ENCODE measurements around the gene NOTCH1. TPM values are rescaled to one million over a fixed set of nuclear protein-coding genes. Genes with fewer than 3 reads are reported as not detected.
A peak's percentile ranks its signal among the peaks of the same experiment; 100 is the strongest.

NOTCH1 gene
- total RNA-seq, 2 experiments from 2014 or later: 70.0 to 79.4 TPM

- Mint-ChIP-seq H3K27ac (no peak overlapping the region), H3K9me3 (ENCODE audit: low read depth) (no peaks in the 10 kb centered on the region), H3K4me1 (no peaks in the 10 kb centered on the region), H3K27me3 (no peaks in the 10 kb centered on the region), H3K4me3 (no peak overlapping the region), H3K36me3 (ENCODE audit: low read depth) (peaks cover 28% of the 10 kb centered on the region)
- ChIA-PET POLR2A (no interaction called here), CTCF (interaction anchor here (0.5 kb wide), 1 partner anchor 51 kb away, joined by 3 read pairs; no protein-coding TSS in a partner anchor)
- no peak for ATAC-seq
- peak; percentile 41 for DNase-seq
- intact Hi-C loops (cut with DNase I, micrococcal nuclease): no loop called here
Observed at GRCh38 chr9:136508729-136509500, 36.9 kb downstream of the NOTCH1 start.

- ChIA-PET CTCF (interaction anchor here (0.5 kb wide), 1 partner anchor 50 kb away, joined by 3 read pairs; no protein-coding TSS in a partner anchor), POLR2A (no interaction called here)
- Mint-ChIP-seq H3K9me3 (ENCODE audit: low read depth) (no peaks in the 10 kb centered on the region), H3K27ac (no peak overlapping the region), H3K4me1 (no peaks in the 10 kb centered on the region), H3K4me3 (no peak overlapping the region), H3K27me3 (no peaks in the 10 kb centered on the region), H3K36me3 (ENCODE audit: low read depth) (peaks cover 25% of the 10 kb centered on the region)
- intact Hi-C loops (cut with DNase I, micrococcal nuclease): no loop called here
- ATAC-seq (no peak), DNase-seq (no peak)
Observed at GRCh38 chr9:136507992-136508375, 37.9 kb downstream of the NOTCH1 start.

DNA sequence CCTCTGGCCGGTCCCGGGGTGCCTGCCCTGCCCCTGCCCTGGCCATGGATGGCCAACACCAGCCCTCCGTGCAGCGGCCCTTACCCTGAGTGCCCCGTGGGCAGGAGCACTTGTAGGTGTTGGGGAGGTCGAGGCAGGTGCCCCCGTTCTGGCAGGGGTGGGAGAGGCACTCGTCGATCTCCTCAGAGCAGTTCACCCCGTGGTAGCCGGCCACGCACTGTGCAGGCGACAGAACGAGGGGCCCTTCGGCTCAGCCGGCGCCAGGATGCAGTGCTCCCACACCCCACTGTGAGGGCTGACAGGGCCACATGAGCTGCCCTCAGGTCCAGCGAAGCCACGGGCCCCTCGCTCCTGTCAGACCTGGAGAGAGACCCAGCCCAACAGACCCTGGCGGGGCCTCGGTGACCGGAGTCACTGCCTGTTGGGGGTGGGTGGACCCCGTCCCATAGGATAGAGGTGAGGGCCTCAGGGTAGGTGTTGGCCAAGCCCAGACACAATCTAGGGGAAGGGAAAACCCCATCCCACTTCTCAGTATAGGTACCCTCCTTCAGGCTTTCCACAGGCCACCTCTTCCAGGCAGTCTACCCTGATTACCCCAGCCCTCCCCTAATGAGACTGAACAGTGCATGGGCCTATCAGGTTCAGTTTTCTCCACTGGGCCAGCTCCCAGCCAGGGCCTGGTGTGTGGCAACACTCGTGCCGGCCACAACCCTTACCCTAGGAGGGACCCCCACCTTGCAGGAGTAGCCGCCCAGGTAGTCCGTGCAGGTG is 38.4 kb downstream of the NOTCH1 start:
- Mint-ChIP-seq H3K36me3 (ENCODE audit: low read depth) (peaks cover 24% of the 10 kb centered on the region), H3K4me1 (no peaks in the 10 kb centered on the region), H3K4me3 (no peak overlapping the region), H3K27ac (no peak overlapping the region), H3K9me3 (ENCODE audit: low read depth) (no peaks in the 10 kb centered on the region), H3K27me3 (no peaks in the 10 kb centered on the region)
- POLR2A ChIA-PET: no interaction called here
- ATAC-seq: no peak
- intact Hi-C loops (cut with DNase I, micrococcal nuclease): no loop called here
- DNase-seq: no peak
- CTCF ChIA-PET: no interaction called here

DNA sequence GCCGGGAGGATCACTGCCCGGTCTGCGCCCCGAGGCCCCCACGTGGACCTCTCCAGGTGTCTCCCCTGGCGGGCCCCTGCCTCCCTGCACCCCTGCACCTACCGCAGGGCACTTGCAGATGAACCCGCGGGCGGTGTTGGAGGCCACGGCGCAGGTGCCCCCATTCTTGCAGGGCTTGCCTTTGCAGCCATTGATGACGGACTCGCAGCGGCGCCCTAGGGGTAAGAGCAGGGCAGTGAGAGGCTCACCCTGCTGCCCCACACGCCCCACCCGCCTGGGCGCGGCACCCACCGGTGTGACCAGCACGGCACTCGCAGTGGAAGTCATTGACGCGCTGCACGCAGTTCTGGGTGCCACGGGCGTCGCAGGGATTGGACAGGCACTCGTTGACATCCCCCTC is 39.4 kb downstream of the NOTCH1 start:
- Mint-ChIP-seq H3K27me3 (no peaks in the 10 kb centered on the region), H3K4me1 (no peaks in the 10 kb centered on the region), H3K36me3 (ENCODE audit: low read depth) (peaks cover 21% of the 10 kb centered on the region), H3K27ac (no peak overlapping the region), H3K9me3 (ENCODE audit: low read depth) (no peaks in the 10 kb centered on the region), H3K4me3 (no peak overlapping the region)
- no peak for DNase-seq
- ATAC-seq: no peak
- CTCF ChIA-PET: no interaction called here
- POLR2A ChIA-PET: no interaction called here
- intact Hi-C loops (cut with DNase I, micrococcal nuclease): no loop called here

GRCh38 chr9:136505406-136506403 is 40.1 kb downstream of the NOTCH1 start:
- intact Hi-C loops (cut with DNase I, micrococcal nuclease): no loop called here
- ATAC-seq (no peak), DNase-seq (no peak)
- Mint-ChIP-seq H3K4me3 (no peak overlapping the region), H3K9me3 (ENCODE audit: low read depth) (no peaks in the 10 kb centered on the region), H3K27ac (no peak overlapping the region), H3K27me3 (no peaks in the 10 kb centered on the region), H3K36me3 (ENCODE audit: low read depth) (peaks cover 20% of the 10 kb centered on the region), H3K4me1 (no peaks in the 10 kb centered on the region)
- POLR2A ChIA-PET: no interaction called here
- CTCF ChIA-PET: no interaction called here

DNA sequence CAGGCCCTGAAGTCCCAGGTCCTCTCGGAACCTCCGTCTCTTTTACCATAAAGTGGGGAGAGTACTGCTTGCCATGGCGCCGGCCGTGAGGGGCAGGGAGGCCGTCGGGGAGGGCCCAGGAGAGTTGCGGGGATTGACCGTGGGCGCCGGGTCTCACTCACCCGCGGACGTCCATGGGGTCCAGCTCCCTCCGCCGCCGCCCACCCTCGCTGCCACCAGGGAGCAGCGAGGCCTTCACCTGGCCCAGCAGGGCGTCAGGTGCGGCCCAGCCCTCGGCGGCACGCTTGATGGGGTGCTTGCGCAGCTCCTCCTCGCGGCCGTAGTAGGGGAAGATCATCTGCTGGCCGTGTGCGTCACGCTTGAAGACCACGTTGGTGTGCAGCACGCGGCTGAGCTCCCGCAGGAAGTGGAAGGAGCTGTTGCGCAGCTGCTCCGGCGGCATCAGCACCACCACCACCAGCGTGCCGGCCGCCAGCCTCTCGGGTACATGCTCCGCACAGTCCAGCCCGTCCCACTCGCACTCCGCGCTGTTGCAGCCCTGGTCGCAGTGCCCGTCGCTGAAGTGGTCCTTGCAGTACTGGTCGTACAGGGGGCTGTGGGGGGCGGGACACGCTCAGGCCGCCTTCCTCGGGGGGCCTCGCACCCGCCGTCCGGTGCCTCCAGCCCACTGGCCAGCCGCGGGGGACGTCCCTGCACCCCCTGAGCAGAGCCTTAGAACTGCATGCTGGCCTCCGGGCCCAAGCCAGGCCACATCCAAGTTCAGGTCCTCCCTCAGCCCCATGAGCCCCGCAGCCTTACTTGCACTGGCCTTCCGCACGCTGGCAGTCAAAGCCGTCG is 41.1 kb downstream of the NOTCH1 start:
- ChIA-PET POLR2A (no interaction called here), CTCF (no interaction called here)
- Mint-ChIP-seq H3K9me3 (ENCODE audit: low read depth) (no peaks in the 10 kb centered on the region), H3K27ac (no peak overlapping the region), H3K4me3 (no peak overlapping the region), H3K4me1 (no peaks in the 10 kb centered on the region), H3K36me3 (ENCODE audit: low read depth) (peaks cover 26% of the 10 kb centered on the region), H3K27me3 (no peaks in the 10 kb centered on the region)
- intact Hi-C loops (cut with DNase I, micrococcal nuclease): no loop called here
- no peak for DNase-seq
- ATAC-seq: no peak

GRCh38 chr9:136502940-136503550 is 42.8 kb downstream of the NOTCH1 start:
- H3K36me3 Mint-ChIP-seq (ENCODE audit: low read depth): peaks cover 28% of the 10 kb centered on the region
- POLR2A ChIA-PET: no interaction called here
- DNase-seq: no peak
- H3K27me3 Mint-ChIP-seq: no peaks in the 10 kb centered on the region
- no peak overlapping the region for H3K27ac Mint-ChIP-seq
- CTCF ChIA-PET: no interaction called here
- intact Hi-C loops (cut with DNase I, micrococcal nuclease): no loop called here
- no peaks in the 10 kb centered on the region for H3K9me3 Mint-ChIP-seq (ENCODE audit: low read depth)
- no peak for ATAC-seq
- H3K4me3 Mint-ChIP-seq: no peak overlapping the region
- H3K4me1 Mint-ChIP-seq: no peaks in the 10 kb centered on the region

- H3K36me3 Mint-ChIP-seq (ENCODE audit: low read depth): peaks cover 31% of the 10 kb centered on the region
- ATAC-seq (no peak), DNase-seq (no peak)
- intact Hi-C loops (cut with DNase I, micrococcal nuclease): no loop called here
- H3K4me3 Mint-ChIP-seq: no peak overlapping the region
- no peak overlapping the region for H3K27ac Mint-ChIP-seq
- CTCF ChIA-PET: no interaction called here
- no peaks in the 10 kb centered on the region for H3K4me1 Mint-ChIP-seq
- POLR2A ChIA-PET: no interaction called here
- H3K9me3 Mint-ChIP-seq (ENCODE audit: low read depth): no peaks in the 10 kb centered on the region
- no peaks in the 10 kb centered on the region for H3K27me3 Mint-ChIP-seq
Observed at GRCh38 chr9:136502196-136502595, 43.7 kb downstream of the NOTCH1 start.

GRCh38 chr9:136501686-136502085 is 44.2 kb downstream of the NOTCH1 start:
- DNase-seq: no peak
- POLR2A ChIA-PET: no interaction called here
- no peak for ATAC-seq
- H3K4me3 Mint-ChIP-seq: no peak overlapping the region
- no peaks in the 10 kb centered on the region for H3K9me3 Mint-ChIP-seq (ENCODE audit: low read depth)
- H3K4me1 Mint-ChIP-seq: no peaks in the 10 kb centered on the region
- H3K27me3 Mint-ChIP-seq: no peaks in the 10 kb centered on the region
- CTCF ChIA-PET: no interaction called here
- H3K27ac Mint-ChIP-seq: no peak overlapping the region
- intact Hi-C loops (cut with DNase I, micrococcal nuclease): no loop called here
- peaks cover 31% of the 10 kb centered on the region for H3K36me3 Mint-ChIP-seq (ENCODE audit: low read depth)

- CTCF ChIA-PET: interaction anchor here (1.0 kb wide), 1 partner anchor 144 kb away, joined by 4 read pairs; no protein-coding TSS in a partner anchor
- Mint-ChIP-seq H3K4me3 (no peak overlapping the region), H3K4me1 (no peaks in the 10 kb centered on the region), H3K27me3 (no peaks in the 10 kb centered on the region), H3K27ac (no peak overlapping the region), H3K9me3 (ENCODE audit: low read depth) (no peaks in the 10 kb centered on the region), H3K36me3 (ENCODE audit: low read depth) (peaks cover 31% of the 10 kb centered on the region)
- ATAC-seq (no peak), DNase-seq (no peak)
- POLR2A ChIA-PET: no interaction called here
- intact Hi-C loops (cut with DNase I, micrococcal nuclease): no loop called here
Observed at GRCh38 chr9:136499935-136500910, 45.6 kb downstream of the NOTCH1 start.

Measured in activated CD4-positive, alpha-beta T cell treated with anti-CD3 and anti-CD28 coated beads for 36 hours (primary cell).